T-helper 17 cell (primary cell): ENCODE data around the gene PPP1R12A. TPM values are rescaled to one million over a fixed set of nuclear protein-coding genes. Genes with fewer than 3 reads are reported as not detected.
A peak's percentile ranks its signal among the peaks of the same experiment; 100 is the strongest.

Experiments used
- ATAC-seq: fragments of 150-1000 bp; cut with Tn5 transposase; 2 replicates; pipeline ENCODE4 v1.10.0; 2021; ENCODE audit warnings: mild to moderate bottlenecking, moderate library complexity
- DNase-seq, 3 donors: peaks; one replicate each; pipeline versions ENCODE4 v3.0.0 to v3.0.0-alpha.2; 2020 to 2021
- H3K9me3 ChIP-seq: one replicate; pipeline ENCODE4 v1.7.0; 2013; ENCODE audit warnings: low read length, mild to moderate bottlenecking; ENCODE audit not compliant: control insufficient read depth, poor library complexity, severe bottlenecking
- H3K27ac Mint-ChIP-seq: one replicate; pipeline ENCODE4 v1.8.0; 2022; ENCODE audit warnings: mild to moderate bottlenecking, moderate library complexity, mixed read lengths
- H3K27me3 Mint-ChIP-seq: one replicate; pipeline ENCODE4 v1.8.0; 2022; ENCODE audit warnings: mixed read lengths
- H3K36me3 Mint-ChIP-seq: one replicate; pipeline ENCODE4 v1.8.0; 2022; ENCODE audit warnings: low read depth, mixed read lengths
- H3K4me1 Mint-ChIP-seq: one replicate; pipeline ENCODE4 v1.8.0; 2022; ENCODE audit warnings: mild to moderate bottlenecking, mixed read lengths
- H3K4me3 Mint-ChIP-seq: one replicate; pipeline ENCODE4 v1.8.0; 2022; ENCODE audit warnings: mild to moderate bottlenecking, moderate library complexity, mixed read lengths
- total RNA-seq, 4 donors: library from RNA in 2 of 4; stranded (reverse) in 2 of 4; gene quantifications; one replicate each; pipeline ENCODE4 v1.2.3 and lab custom pipeline; 2022 to 2026

PPP1R12A gene
- total RNA-seq, 2 donors from 2014 or later, result 110 to 118 TPM

- H3K9me3 ChIP-seq, result no peaks in the 10 kb centered on the region
- H3K27ac Mint-ChIP-seq, result peak overlapping the region; percentile 11
- H3K4me1 Mint-ChIP-seq, result peaks cover 49% of the 10 kb centered on the region
- DNase-seq (no peak), ATAC-seq (no peak)
- H3K4me3 Mint-ChIP-seq, result no peak overlapping the region
- H3K27me3 Mint-ChIP-seq, result no peaks in the 10 kb centered on the region
- H3K36me3 Mint-ChIP-seq, result peaks cover 7% of the 10 kb centered on the region
Measured at GRCh38 chr12:79873201-79873600, 61.7 kb downstream of the PPP1R12A start.

- Mint-ChIP-seq H3K36me3 (peaks cover 10% of the 10 kb centered on the region), H3K4me3 (no peak overlapping the region), H3K27me3 (no peaks in the 10 kb centered on the region), H3K4me1 (peaks cover 46% of the 10 kb centered on the region), H3K27ac (peak overlapping the region; percentile 83)
- no peak for DNase-seq
- no peak for ATAC-seq
- H3K9me3 ChIP-seq, result no peaks in the 10 kb centered on the region
Measured at GRCh38 chr12:79871621-79872020, 63.3 kb downstream of the PPP1R12A start.

- no peaks in the 10 kb centered on the region for H3K9me3 ChIP-seq
- no peaks in the 10 kb centered on the region for H3K27me3 Mint-ChIP-seq
- H3K27ac Mint-ChIP-seq, result no peak overlapping the region
- DNase-seq (no peak), ATAC-seq (no peak)
- H3K36me3 Mint-ChIP-seq, result peaks cover 10% of the 10 kb centered on the region
- H3K4me3 Mint-ChIP-seq, result no peak overlapping the region
- H3K4me1 Mint-ChIP-seq, result peaks cover 45% of the 10 kb centered on the region
Measured at GRCh38 chr12:79870916-79871315, 64.0 kb downstream of the PPP1R12A start.

GRCh38 chr12:79859646-79860045 is 75.3 kb downstream of the PPP1R12A start:
- H3K9me3 ChIP-seq, result no peaks in the 10 kb centered on the region
- no peak for ATAC-seq
- Mint-ChIP-seq H3K36me3 (peaks cover 10% of the 10 kb centered on the region), H3K27me3 (no peaks in the 10 kb centered on the region), H3K4me3 (no peak overlapping the region), H3K4me1 (peaks cover 21% of the 10 kb centered on the region), H3K27ac (no peak overlapping the region)
- no peak for DNase-seq

GRCh38 chr12:79858518-79858917 is 76.4 kb downstream of the PPP1R12A start:
- no peak for ATAC-seq
- Mint-ChIP-seq H3K36me3 (peaks cover 8% of the 10 kb centered on the region), H3K27ac (no peak overlapping the region), H3K4me1 (peaks cover 15% of the 10 kb centered on the region), H3K4me3 (no peak overlapping the region), H3K27me3 (no peaks in the 10 kb centered on the region)
- no peaks in the 10 kb centered on the region for H3K9me3 ChIP-seq
- no peak for DNase-seq

- Mint-ChIP-seq H3K27ac (no peak overlapping the region), H3K27me3 (no peaks in the 10 kb centered on the region), H3K4me3 (no peak overlapping the region), H3K36me3 (peaks cover 6% of the 10 kb centered on the region), H3K4me1 (peaks cover 15% of the 10 kb centered on the region)
- no peak for ATAC-seq
- H3K9me3 ChIP-seq, result no peaks in the 10 kb centered on the region
- no peak for DNase-seq
Measured at GRCh38 chr12:79857675-79858074, 77.2 kb downstream of the PPP1R12A start.

GRCh38 chr12:79850610-79851299 is 84.1 kb downstream of the PPP1R12A start:
- peaks cover 5% of the 10 kb centered on the region for H3K9me3 ChIP-seq
- H3K4me3 Mint-ChIP-seq, result no peak overlapping the region
- H3K4me1 Mint-ChIP-seq, result peaks cover 13% of the 10 kb centered on the region
- no peak overlapping the region for H3K27ac Mint-ChIP-seq
- ATAC-seq (no peak), DNase-seq (no peak)
- H3K36me3 Mint-ChIP-seq, result no peaks in the 10 kb centered on the region
- H3K27me3 Mint-ChIP-seq, result no peaks in the 10 kb centered on the region

- peaks cover 12% of the 10 kb centered on the region for H3K36me3 Mint-ChIP-seq
- H3K4me1 Mint-ChIP-seq, result peaks cover 22% of the 10 kb centered on the region
- H3K9me3 ChIP-seq, result peaks cover 5% of the 10 kb centered on the region
- ATAC-seq (no peak), DNase-seq (no peak)
- H3K27me3 Mint-ChIP-seq, result no peaks in the 10 kb centered on the region
- H3K27ac Mint-ChIP-seq, result no peak overlapping the region
- no peak overlapping the region for H3K4me3 Mint-ChIP-seq
Measured at GRCh38 chr12:79848339-79848738, 86.6 kb downstream of the PPP1R12A start.

GRCh38 chr12:79847417-79847816 is 87.5 kb downstream of the PPP1R12A start:
- H3K27me3 Mint-ChIP-seq, result no peaks in the 10 kb centered on the region
- peak overlapping the region; percentile 61 for H3K27ac Mint-ChIP-seq
- peak overlapping the region; percentile 28 for H3K4me3 Mint-ChIP-seq
- H3K4me1 Mint-ChIP-seq, result peaks cover 25% of the 10 kb centered on the region
- no peak for DNase-seq
- no peak for ATAC-seq
- H3K9me3 ChIP-seq, result peaks cover 5% of the 10 kb centered on the region
- H3K36me3 Mint-ChIP-seq, result peaks cover 12% of the 10 kb centered on the region

- Mint-ChIP-seq H3K4me3 (no peak overlapping the region), H3K27me3 (no peaks in the 10 kb centered on the region), H3K4me1 (peaks cover 29% of the 10 kb centered on the region), H3K36me3 (peaks cover 14% of the 10 kb centered on the region), H3K27ac (no peak overlapping the region)
- DNase-seq (no peak), ATAC-seq (no peak)
- no peaks in the 10 kb centered on the region for H3K9me3 ChIP-seq
Measured at GRCh38 chr12:79844693-79845092, 90.2 kb downstream of the PPP1R12A start.

GRCh38 chr12:79843978-79844377 is 90.9 kb downstream of the PPP1R12A start:
- ATAC-seq, result no peak
- Mint-ChIP-seq H3K4me3 (no peak overlapping the region), H3K36me3 (peaks cover 14% of the 10 kb centered on the region), H3K27me3 (no peaks in the 10 kb centered on the region), H3K4me1 (peaks cover 27% of the 10 kb centered on the region), H3K27ac (no peak overlapping the region)
- no peaks in the 10 kb centered on the region for H3K9me3 ChIP-seq
- DNase-seq, result no peak

- peaks cover 17% of the 10 kb centered on the region for H3K36me3 Mint-ChIP-seq
- no peak overlapping the region for H3K4me3 Mint-ChIP-seq
- H3K9me3 ChIP-seq, result no peaks in the 10 kb centered on the region
- no peaks in the 10 kb centered on the region for H3K27me3 Mint-ChIP-seq
- DNase-seq (no peak), ATAC-seq (no peak)
- H3K4me1 Mint-ChIP-seq, result peaks cover 22% of the 10 kb centered on the region
- no peak overlapping the region for H3K27ac Mint-ChIP-seq
Measured at GRCh38 chr12:79842630-79843029, 92.3 kb downstream of the PPP1R12A start.

GRCh38 chr12:79841878-79842265 is 93.0 kb downstream of the PPP1R12A start:
- ATAC-seq (no peak), DNase-seq (no peak)
- Mint-ChIP-seq H3K27me3 (no peaks in the 10 kb centered on the region), H3K4me1 (peaks cover 19% of the 10 kb centered on the region), H3K4me3 (no peak overlapping the region), H3K36me3 (peaks cover 17% of the 10 kb centered on the region), H3K27ac (no peak overlapping the region)
- no peaks in the 10 kb centered on the region for H3K9me3 ChIP-seq

GRCh38 chr12:79841248-79841877 is 93.5 kb downstream of the PPP1R12A start:
- H3K36me3 Mint-ChIP-seq, result peaks cover 17% of the 10 kb centered on the region
- H3K9me3 ChIP-seq, result no peaks in the 10 kb centered on the region
- peaks cover 19% of the 10 kb centered on the region for H3K4me1 Mint-ChIP-seq
- DNase-seq, result no peak
- no peak overlapping the region for H3K27ac Mint-ChIP-seq
- no peaks in the 10 kb centered on the region for H3K27me3 Mint-ChIP-seq
- no peak for ATAC-seq
- H3K4me3 Mint-ChIP-seq, result no peak overlapping the region
